Neuronal stem cell (in vitro differentiated cells): ENCODE measurements around the gene KIAA0930.

Experiments
- DNase-seq: peaks from one replicate; pipeline ENCODE4 v3.0.0-alpha.2; 2013; ENCODE audit warnings: low spot score
- H2AFZ ChIP-seq: one replicate; pipeline ENCODE4 v1.6.1; 2013; ENCODE audit warnings: mild to moderate bottlenecking, low read length, inconsistent platforms
- H2AK5ac ChIP-seq: 2 replicates; pipeline ENCODE4 v1.6.1; 2013; ENCODE audit warnings: low read depth, mild to moderate bottlenecking, inconsistent platforms, low read length, moderate library complexity, mixed read lengths
- H2BK120ac ChIP-seq: 2 replicates; pipeline ENCODE4 v1.6.1; 2013; ENCODE audit warnings: low read depth, mild to moderate bottlenecking, inconsistent platforms, low read length, moderate library complexity, mixed read lengths
- H2BK12ac ChIP-seq: one replicate; pipeline ENCODE4 v1.6.1; 2013; ENCODE audit warnings: low read length, inconsistent platforms
- H2BK15ac ChIP-seq: 2 replicates; pipeline ENCODE4 v1.6.1; 2013; ENCODE audit warnings: mild to moderate bottlenecking, low read length, inconsistent platforms, mixed read lengths
- H2BK5ac ChIP-seq: one replicate; pipeline ENCODE4 v1.6.1; 2013; ENCODE audit warnings: inconsistent platforms, mild to moderate bottlenecking, low read length, moderate library complexity
- H3K14ac ChIP-seq: one replicate; pipeline ENCODE4 v1.6.1; 2013; ENCODE audit warnings: low read length, inconsistent platforms
- H3K18ac ChIP-seq: 2 replicates; pipeline ENCODE4 v1.6.1; 2013; ENCODE audit warnings: low read length, inconsistent platforms
- H3K23ac ChIP-seq: 2 replicates; pipeline ENCODE4 v1.6.1; 2013; ENCODE audit warnings: low read depth, mild to moderate bottlenecking, mixed read lengths, low read length, inconsistent platforms; ENCODE audit not compliant: poor library complexity
- H3K27ac ChIP-seq: replicated peaks from 3 replicates; pipeline ENCODE4 v1.5.1; 2013; ENCODE audit warnings: low read length, inconsistent platforms
- H3K27me3 ChIP-seq, 3 experiments: 2 replicates each; pipeline ENCODE4 v1.6.1; 2013; ENCODE audit warnings: low read length in 3 of 3, mild to moderate bottlenecking in 2 of 3, inconsistent platforms in 1 of 3, low read depth in 1 of 3, mixed read lengths in 1 of 3, moderate library complexity in 1 of 3; ENCODE audit not compliant: control insufficient read depth in 3 of 3, insufficient read depth in 3 of 3
- H3K36me3 ChIP-seq, 2 donors: replicated peaks in 1 of 2; 2 replicates each; pipeline ENCODE4 v1.6.1; 2013; ENCODE audit warnings: low read length in 2 of 2; ENCODE audit not compliant: control insufficient read depth in 2 of 2, insufficient read depth in 2 of 2
- H3K4ac ChIP-seq: 2 replicates; pipeline ENCODE4 v1.6.1; 2013; ENCODE audit warnings: inconsistent platforms, mild to moderate bottlenecking, low read length, moderate library complexity
- H3K4me1 ChIP-seq, 2 donors: 1 replicate in 1 of 2; 2 replicates in 1 of 2; pipeline ENCODE4 v1.6.1; 2013; ENCODE audit warnings: low read length in 2 of 2, low read depth in 1 of 2; ENCODE audit not compliant: control insufficient read depth in 2 of 2, insufficient read depth in 1 of 2
- H3K4me2 ChIP-seq: one replicate; pipeline ENCODE4 v1.6.1; 2013; ENCODE audit warnings: mild to moderate bottlenecking, low read length, inconsistent platforms; ENCODE audit not compliant: insufficient read depth, poor library complexity, severe bottlenecking
- H3K4me3 ChIP-seq, 2 donors: 2 replicates each; pipeline ENCODE4 v1.5.1; 2013; ENCODE audit warnings: low read length in 2 of 2, mild to moderate bottlenecking in 2 of 2, inconsistent platforms in 1 of 2, moderate library complexity in 1 of 2
- H3K79me1 ChIP-seq: one replicate; pipeline ENCODE4 v1.6.1; 2013; ENCODE audit warnings: low read depth, mild to moderate bottlenecking, inconsistent platforms, low read length, moderate library complexity
- H3K9ac ChIP-seq: one replicate; pipeline ENCODE4 v1.6.1; 2013; ENCODE audit warnings: mild to moderate bottlenecking, low read depth, low read length, inconsistent platforms; ENCODE audit not compliant: poor library complexity
- H3K9me3 ChIP-seq, 2 donors: replicated peaks in 1 of 2; 2 replicates each; pipeline versions ENCODE3 to v1.6.1; 2013; ENCODE audit warnings: low read length in 2 of 2, mild to moderate bottlenecking in 2 of 2, inconsistent platforms in 1 of 2, low read depth in 1 of 2, mixed read lengths in 1 of 2, moderate library complexity in 1 of 2; ENCODE audit not compliant: control insufficient read depth in 2 of 2, insufficient read depth in 1 of 2
- H4K8ac ChIP-seq: one replicate; pipeline ENCODE4 v1.6.1; 2013; ENCODE audit warnings: low read depth, mild to moderate bottlenecking, inconsistent platforms, low read length, moderate library complexity
- H4K91ac ChIP-seq: one replicate; pipeline ENCODE4 v1.6.1; 2013; ENCODE audit warnings: low read length, low read depth, mild to moderate bottlenecking, inconsistent platforms; ENCODE audit not compliant: poor library complexity
- WGBS, 2 donors: extraction: QIAGEN DNeasy Blood & Tissue Kit; methylation state at CpG; one replicate each; pipeline ENCODE4 v1.1.7; 2013; ENCODE audit warnings: missing lambda C conversion rate in 2 of 2, mixed read lengths in 1 of 2; ENCODE audit not compliant: insufficient read length in 2 of 2, insufficient replicate concordance in 1 of 2; ENCODE audit errors: extremely low coverage in 2 of 2; 5-methylcytosine and 5-hydroxymethylcytosine counted together

Gene KIAA0930

DNA sequence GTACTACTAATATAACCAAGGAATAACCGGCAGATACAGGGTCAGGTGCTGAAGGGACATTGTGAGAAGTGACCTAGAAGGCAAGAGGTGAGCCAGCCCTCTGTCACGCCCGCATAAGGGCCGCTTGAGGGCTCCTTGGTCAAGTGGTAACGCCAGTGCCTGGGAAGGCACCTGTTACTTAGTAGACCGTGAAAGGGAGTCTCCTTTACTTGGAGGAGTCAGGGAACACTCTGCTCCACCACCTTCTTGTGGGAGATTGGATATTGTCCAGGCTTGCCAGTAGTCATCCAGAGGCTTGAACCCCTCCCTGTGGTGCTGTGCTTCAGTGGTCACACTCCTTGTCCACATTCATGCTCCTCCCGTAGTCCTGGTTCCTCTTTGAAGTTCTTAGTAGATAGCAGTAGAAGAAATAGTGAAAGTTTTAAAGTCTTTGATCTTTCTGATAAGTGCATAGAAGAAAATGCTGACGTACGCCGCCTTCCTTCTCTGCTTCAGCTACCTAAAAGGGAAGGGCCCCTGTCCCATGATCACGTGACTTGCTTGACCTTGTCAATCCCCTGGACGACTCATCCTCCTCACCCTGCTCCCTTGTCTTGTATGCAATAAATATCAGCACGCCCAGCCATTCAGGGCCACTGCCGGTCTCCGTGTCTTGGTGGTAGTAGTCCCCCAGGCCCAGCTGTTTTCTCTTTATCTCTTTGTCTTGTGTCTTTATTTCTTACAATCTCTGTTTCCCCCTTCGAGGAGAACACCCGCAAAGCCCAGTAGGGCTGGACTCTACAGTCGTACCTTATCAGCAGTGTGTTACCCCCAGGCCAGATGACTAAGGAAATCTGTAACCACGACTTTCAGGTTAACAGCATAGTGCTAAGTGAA, 70.9 kb downstream of the KIAA0930 start:
- no CpG with 5 or more reads among the region's 19 CpGs for WGBS, 2 donors
- no peak overlapping the region for H2BK12ac ChIP-seq
- no peaks in the 10 kb centered on the region for H3K9me3 ChIP-seq
- H3K4me2 ChIP-seq = no peak overlapping the region
- no peak overlapping the region for H3K4me3 ChIP-seq
- H2AK5ac ChIP-seq = no peak overlapping the region
- no peak overlapping the region for H2BK120ac ChIP-seq
- no peak for DNase-seq
- H3K79me1 ChIP-seq = no peaks in the 10 kb centered on the region
- H3K36me3 ChIP-seq = peaks cover 25 to 94% of the 10 kb centered on the region in 2 donors
- no peak overlapping the region for H4K8ac ChIP-seq
- no peak overlapping the region for H4K91ac ChIP-seq
- no peak overlapping the region for H3K9ac ChIP-seq
- no peak overlapping the region for H2BK5ac ChIP-seq
- no peak overlapping the region for H3K18ac ChIP-seq
- no peak overlapping the region for H2BK15ac ChIP-seq
- no peak overlapping the region for H3K4ac ChIP-seq
- H3K14ac ChIP-seq = no peak overlapping the region
- peaks cover 0 to 6% of the 10 kb centered on the region in 2 donors for H3K4me1 ChIP-seq
- no peaks in the 10 kb centered on the region for H3K27me3 ChIP-seq
- H3K27ac ChIP-seq = no peak overlapping the region
- H2AFZ ChIP-seq = no peak overlapping the region
- no peak overlapping the region for H3K23ac ChIP-seq

DNA sequence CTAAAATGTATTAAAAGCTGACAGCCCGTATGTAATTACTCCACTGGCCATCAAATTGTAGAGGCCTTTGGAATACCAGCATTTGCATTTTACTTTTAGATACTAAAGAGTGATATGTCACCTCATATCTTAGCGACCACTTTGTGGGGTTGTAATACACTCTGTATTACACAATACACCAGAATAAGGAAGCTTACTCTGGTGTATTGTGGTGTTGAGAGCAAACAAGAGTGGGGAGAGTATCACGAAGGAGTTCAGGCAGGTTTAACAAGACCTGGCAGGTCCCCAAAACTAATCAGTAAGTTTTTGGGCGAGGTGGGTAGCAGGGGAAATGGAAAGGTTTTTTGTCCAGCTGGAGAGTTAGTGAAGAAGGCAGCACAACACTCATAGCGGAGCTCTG, 73.8 kb downstream of the KIAA0930 start:
- WGBS, 2 donors = no CpG with 5 or more reads among the region's 5 CpGs
- H4K8ac ChIP-seq = no peak overlapping the region
- no peak overlapping the region for H3K27ac ChIP-seq
- H3K36me3 ChIP-seq = peaks cover 13 to 66% of the 10 kb centered on the region in 2 donors
- no peak overlapping the region for H3K18ac ChIP-seq
- no peak for DNase-seq
- H2BK120ac ChIP-seq = no peak overlapping the region
- H2BK5ac ChIP-seq = no peak overlapping the region
- H2BK15ac ChIP-seq = no peak overlapping the region
- H3K9me3 ChIP-seq = no peaks in the 10 kb centered on the region
- no peak overlapping the region for H3K14ac ChIP-seq
- no peak overlapping the region for H4K91ac ChIP-seq
- H2AK5ac ChIP-seq = no peak overlapping the region
- no peaks in the 10 kb centered on the region for H3K27me3 ChIP-seq
- peaks cover 1% of the 10 kb centered on the region for H3K79me1 ChIP-seq
- H3K4me1 ChIP-seq = peaks cover 4 to 6% of the 10 kb centered on the region in 2 donors
- H3K4ac ChIP-seq = no peak overlapping the region
- no peak overlapping the region for H2AFZ ChIP-seq
- no peak overlapping the region for H3K23ac ChIP-seq
- no peak overlapping the region for H3K4me2 ChIP-seq
- H3K4me3 ChIP-seq = no peak overlapping the region
- no peak overlapping the region for H2BK12ac ChIP-seq
- H3K9ac ChIP-seq = no peak overlapping the region

GRCh38 chr22:45164270-45165088, 76.2 kb downstream of the KIAA0930 start:
- Histone ChIP-seq H3K4me1 (peaks cover 4 to 6% of the 10 kb centered on the region in 2 donors), H3K79me1 (peaks cover 1% of the 10 kb centered on the region), H2AFZ (peak overlapping the region; percentile 92), H3K27ac (peak overlapping the region; percentile 71), H3K36me3 (peaks cover 5 to 41% of the 10 kb centered on the region in 2 donors), H2AK5ac (no peak overlapping the region), H3K9me3 (no peaks in the 10 kb centered on the region), H3K14ac (no peak overlapping the region), H3K9ac (peak overlapping the region; percentile 95), H4K91ac (no peak overlapping the region), H2BK12ac (no peak overlapping the region), H2BK120ac (peak overlapping the region; percentile 33), H3K4me2 (peak overlapping the region; percentile 74), H3K4ac (no peak overlapping the region), H3K4me3 (peak overlapping the region; percentile 86 to 95), H2BK5ac (no peak overlapping the region), H2BK15ac (no peak overlapping the region), H4K8ac (no peak overlapping the region), H3K18ac (peak overlapping the region; percentile 89), H3K27me3 (no peaks in the 10 kb centered on the region), H3K23ac (no peak overlapping the region)
- peak; percentile 12 for DNase-seq
- WGBS, 2 donors = no CpG with 5 or more reads among the region's 59 CpGs
